ENCODE measurements around the gene SLC22A23.

SLC22A23 gene

DNA sequence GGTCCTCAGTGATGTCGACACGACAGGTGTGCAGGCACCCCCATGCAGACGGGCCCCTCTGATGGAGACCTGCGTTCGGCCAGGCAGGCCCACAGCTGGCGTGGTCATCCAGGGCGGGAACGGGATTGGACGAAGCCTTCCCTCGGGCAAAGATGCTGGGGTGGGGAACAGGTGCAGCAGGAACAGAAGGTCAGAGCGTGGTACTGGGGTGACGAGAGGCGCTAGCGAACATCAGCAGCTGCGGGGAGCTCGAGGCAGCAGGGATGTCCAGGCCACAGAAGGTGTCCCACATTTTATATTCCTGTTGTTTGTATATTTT lies 96.2 kb downstream of the SLC22A23 start:
- H4K20me1 ChIP-seq (ENCODE audit: insufficient read depth, low read length) = no peaks in the 10 kb centered on the region
- no peaks in the 10 kb centered on the region for H3K79me2 ChIP-seq (ENCODE audit: low read length)
- TF ChIP-seq, protein P1, sequence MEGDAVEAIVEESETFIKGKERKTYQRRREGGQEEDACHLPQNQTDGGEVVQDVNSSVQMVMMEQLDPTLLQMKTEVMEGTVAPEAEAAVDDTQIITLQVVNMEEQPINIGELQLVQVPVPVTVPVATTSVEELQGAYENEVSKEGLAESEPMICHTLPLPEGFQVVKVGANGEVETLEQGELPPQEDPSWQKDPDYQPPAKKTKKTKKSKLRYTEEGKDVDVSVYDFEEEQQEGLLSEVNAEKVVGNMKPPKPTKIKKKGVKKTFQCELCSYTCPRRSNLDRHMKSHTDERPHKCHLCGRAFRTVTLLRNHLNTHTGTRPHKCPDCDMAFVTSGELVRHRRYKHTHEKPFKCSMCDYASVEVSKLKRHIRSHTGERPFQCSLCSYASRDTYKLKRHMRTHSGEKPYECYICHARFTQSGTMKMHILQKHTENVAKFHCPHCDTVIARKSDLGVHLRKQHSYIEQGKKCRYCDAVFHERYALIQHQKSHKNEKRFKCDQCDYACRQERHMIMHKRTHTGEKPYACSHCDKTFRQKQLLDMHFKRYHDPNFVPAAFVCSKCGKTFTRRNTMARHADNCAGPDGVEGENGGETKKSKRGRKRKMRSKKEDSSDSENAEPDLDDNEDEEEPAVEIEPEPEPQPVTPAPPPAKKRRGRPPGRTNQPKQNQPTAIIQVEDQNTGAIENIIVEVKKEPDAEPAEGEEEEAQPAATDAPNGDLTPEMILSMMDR (IDR thresholded peaks at IDR 0.05; ENCODE audit: low read depth, low read length) = no peak
- H3K4me1 ChIP-seq (ENCODE audit: low read length) = peaks cover 17% of the 10 kb centered on the region
- no peaks in the 10 kb centered on the region for H3K9me3 ChIP-seq (ENCODE audit: insufficient read depth, low read length)
- H3K36me3 ChIP-seq (replicated peaks; ENCODE audit: low read depth, low read length) = no peaks in the 10 kb centered on the region
- H2AFZ ChIP-seq (ENCODE audit: low read depth, low read length) = no peak overlapping the region
- no peak overlapping the region for H3K4me3 ChIP-seq (ENCODE audit: low read length)
- H3K9ac ChIP-seq (ENCODE audit: low read length) = no peak overlapping the region
- H3K27me3 ChIP-seq (ENCODE audit: low read depth, low read length) = no peaks in the 10 kb centered on the region
- no peak overlapping the region for H3K27ac ChIP-seq (ENCODE audit: low read length)
- H3K4me2 ChIP-seq (ENCODE audit: low read length) = no peak overlapping the region

DNA sequence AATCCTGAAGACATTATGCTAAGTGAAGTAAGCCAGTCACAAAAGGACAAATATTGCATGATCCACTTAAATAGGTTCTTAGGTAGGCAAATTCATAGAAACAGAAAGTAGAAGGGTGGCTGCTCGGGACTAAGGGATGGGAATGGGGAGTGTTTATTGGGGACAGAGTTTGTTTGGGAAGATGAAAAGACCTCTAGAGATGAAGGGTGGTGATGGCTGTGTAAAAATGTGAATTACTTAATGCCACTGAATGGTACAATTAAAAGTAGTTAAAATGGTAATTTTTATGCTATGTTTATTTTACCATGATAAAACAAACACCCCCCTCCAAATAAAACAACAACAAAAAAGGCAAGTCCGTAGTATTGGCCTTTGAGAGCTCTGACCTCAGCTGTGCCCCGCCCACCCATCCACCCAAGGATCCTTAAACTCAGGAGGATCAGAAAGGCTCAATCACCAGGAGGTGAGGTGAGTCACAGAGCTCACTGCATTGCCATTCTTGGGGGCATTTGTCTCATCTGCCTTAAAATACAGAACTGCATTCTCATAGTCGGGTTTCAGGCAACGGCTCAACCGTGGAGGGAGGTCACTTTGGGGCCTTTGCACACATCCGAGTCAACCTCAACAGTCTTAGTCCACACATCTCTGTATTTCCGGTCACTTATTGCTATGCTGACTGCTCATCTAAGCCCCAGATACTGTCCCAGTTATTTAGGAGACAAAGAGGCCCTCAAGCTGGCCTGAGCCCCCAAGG lies 96.7 kb downstream of the SLC22A23 start:
- no peaks in the 10 kb centered on the region for H3K79me2 ChIP-seq (ENCODE audit: low read length)
- TF ChIP-seq EZH2phosphoT487 (IDR thresholded peaks at IDR 0.05; ENCODE audit: low read depth) = no peak
- TF ChIP-seq, protein P1 (IDR thresholded peaks at IDR 0.05; ENCODE audit: low read depth, low read length) = no peak
- peaks cover 18% of the 10 kb centered on the region for H3K4me1 ChIP-seq (ENCODE audit: low read length)
- H4K20me1 ChIP-seq (ENCODE audit: insufficient read depth, low read length) = no peaks in the 10 kb centered on the region
- H3K4me3 ChIP-seq (ENCODE audit: low read length) = no peak overlapping the region
- H3K27ac ChIP-seq (ENCODE audit: low read length) = no peak overlapping the region
- no peaks in the 10 kb centered on the region for H3K36me3 ChIP-seq (replicated peaks; ENCODE audit: low read depth, low read length)
- H3K9ac ChIP-seq (ENCODE audit: low read length) = no peak overlapping the region
- H2AFZ ChIP-seq (ENCODE audit: low read depth, low read length) = no peak overlapping the region
- H3K9me3 ChIP-seq (ENCODE audit: insufficient read depth, low read length) = no peaks in the 10 kb centered on the region
- H3K27me3 ChIP-seq (ENCODE audit: low read depth, low read length) = no peaks in the 10 kb centered on the region
- H3K4me2 ChIP-seq (ENCODE audit: low read length) = no peak overlapping the region

DNA sequence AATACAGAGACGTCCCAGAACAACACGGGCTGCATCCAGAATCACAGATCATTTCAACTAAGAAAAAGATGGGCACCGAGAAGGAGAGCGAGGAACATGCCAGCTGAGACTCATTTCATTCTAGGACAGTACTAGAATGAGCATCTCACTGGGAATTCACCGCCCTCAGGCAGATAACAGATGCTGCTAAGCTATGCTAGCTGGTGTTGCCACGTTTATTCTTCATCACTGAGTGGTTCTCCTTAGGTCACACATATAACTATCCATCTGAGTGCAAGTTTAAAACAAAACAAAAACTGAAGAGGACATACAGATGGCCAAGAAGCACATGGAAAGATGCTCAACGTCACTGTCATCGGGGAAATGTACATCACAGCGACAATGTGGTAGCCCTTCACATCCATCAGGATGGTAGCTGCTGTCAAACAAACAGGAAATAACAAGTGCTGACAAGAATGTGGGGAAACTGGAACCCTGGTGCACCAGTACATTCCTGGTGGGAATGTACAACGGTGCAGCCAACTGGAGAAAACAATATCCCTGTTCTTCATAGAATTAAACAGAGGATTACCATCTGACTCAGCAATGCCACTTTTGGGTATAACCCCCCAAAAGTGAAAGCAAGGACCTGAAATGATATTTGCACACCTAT lies 97.6 kb downstream of the SLC22A23 start:
- no peak overlapping the region for H2AFZ ChIP-seq (ENCODE audit: low read depth, low read length)

DNA sequence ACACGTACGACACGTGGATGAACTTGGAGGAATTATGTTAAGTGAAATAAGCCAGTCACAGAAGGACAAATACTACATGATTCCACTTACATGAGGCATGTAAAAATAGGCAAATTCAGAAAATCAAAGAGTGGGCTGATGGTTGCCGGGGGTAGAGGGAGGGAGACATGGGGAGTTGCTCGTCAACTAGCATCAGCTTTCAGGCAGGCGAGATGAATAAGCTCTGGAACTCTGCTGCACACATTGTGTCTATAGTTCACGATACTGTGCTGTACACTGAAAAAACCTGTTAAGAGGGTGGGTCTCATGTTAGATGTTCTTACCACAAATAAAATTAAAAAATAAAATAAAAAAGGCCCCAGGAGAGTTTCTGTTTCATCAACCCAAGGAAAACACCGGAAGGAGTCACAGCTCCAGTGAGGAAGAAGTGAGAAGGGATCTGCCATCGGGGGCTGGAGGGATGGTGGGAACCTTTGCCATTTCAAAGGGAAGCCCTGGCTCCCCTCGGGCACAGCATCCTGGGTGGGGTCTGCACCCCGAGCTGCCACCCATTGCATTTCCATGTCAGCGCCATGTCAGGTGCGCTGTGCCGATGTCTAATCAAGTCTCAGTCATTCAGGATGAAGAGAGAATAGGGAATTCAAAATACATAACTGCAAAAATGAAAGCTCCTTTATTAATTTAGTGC lies 98.3 kb downstream of the SLC22A23 start:
- no peak overlapping the region for H3K9ac ChIP-seq (ENCODE audit: low read length)
- no peaks in the 10 kb centered on the region for H3K79me2 ChIP-seq (ENCODE audit: low read length)
- H3K27ac ChIP-seq (ENCODE audit: low read length) = no peak overlapping the region
- TF ChIP-seq, protein P1 (IDR thresholded peaks at IDR 0.05; ENCODE audit: low read depth, low read length) = no peak
- no peak for TF ChIP-seq EZH2phosphoT487 (IDR thresholded peaks at IDR 0.05; ENCODE audit: low read depth)
- H3K9me3 ChIP-seq (ENCODE audit: insufficient read depth, low read length) = no peaks in the 10 kb centered on the region
- H3K36me3 ChIP-seq (replicated peaks; ENCODE audit: low read depth, low read length) = no peaks in the 10 kb centered on the region
- no peak overlapping the region for H3K4me2 ChIP-seq (ENCODE audit: low read length)
- no peak overlapping the region for H2AFZ ChIP-seq (ENCODE audit: low read depth, low read length)
- H3K4me3 ChIP-seq (ENCODE audit: low read length) = no peak overlapping the region
- H3K27me3 ChIP-seq (ENCODE audit: low read depth, low read length) = no peaks in the 10 kb centered on the region
- peaks cover 18% of the 10 kb centered on the region for H3K4me1 ChIP-seq (ENCODE audit: low read length)
- H4K20me1 ChIP-seq (ENCODE audit: insufficient read depth, low read length) = no peaks in the 10 kb centered on the region

More for the DNA sequence above, 97.6 kb downstream of the SLC22A23 start:
- H3K36me3 ChIP-seq (replicated peaks; ENCODE audit: low read depth, low read length) = no peaks in the 10 kb centered on the region
- H3K79me2 ChIP-seq (ENCODE audit: low read length) = no peaks in the 10 kb centered on the region
- no peak for TF ChIP-seq EZH2phosphoT487 (IDR thresholded peaks at IDR 0.05; ENCODE audit: low read depth)
- TF ChIP-seq, protein P1 (IDR thresholded peaks at IDR 0.05; ENCODE audit: low read depth, low read length) = no peak
- H3K9me3 ChIP-seq (ENCODE audit: insufficient read depth, low read length) = no peaks in the 10 kb centered on the region
- no peak overlapping the region for H3K9ac ChIP-seq (ENCODE audit: low read length)
- peaks cover 18% of the 10 kb centered on the region for H3K4me1 ChIP-seq (ENCODE audit: low read length)
- no peak overlapping the region for H3K4me2 ChIP-seq (ENCODE audit: low read length)
- H3K27ac ChIP-seq (ENCODE audit: low read length) = no peak overlapping the region
- no peaks in the 10 kb centered on the region for H4K20me1 ChIP-seq (ENCODE audit: insufficient read depth, low read length)
- no peaks in the 10 kb centered on the region for H3K27me3 ChIP-seq (ENCODE audit: low read depth, low read length)
- no peak overlapping the region for H3K4me3 ChIP-seq (ENCODE audit: low read length)

Measured in OCI-LY3 (cell line).